ENCODE results near the gene ADGRF3.
"Not testable (repeated sequence)": the region's sequence is repeated elsewhere in the genome, so short reads cannot be mapped to it uniquely, and the experiment has no call there.

Gene ADGRF3

GRCh38 chr2:26290001-26290400 lies 56.6 kb downstream of the ADGRF3 start:
- H3K4me3 ChIP-seq (ENCODE audit: low read length): no peak overlapping the region
- DNase-seq (ENCODE audit: low read depth, low spot score): no peak

- H3K4me3 ChIP-seq (ENCODE audit: low read length): no peak overlapping the region
- no peak for DNase-seq (ENCODE audit: low read depth, low spot score)
These were observed 60.7 kb downstream of the ADGRF3 start for GRCh38 chr2:26285931-26286330.

DNA sequence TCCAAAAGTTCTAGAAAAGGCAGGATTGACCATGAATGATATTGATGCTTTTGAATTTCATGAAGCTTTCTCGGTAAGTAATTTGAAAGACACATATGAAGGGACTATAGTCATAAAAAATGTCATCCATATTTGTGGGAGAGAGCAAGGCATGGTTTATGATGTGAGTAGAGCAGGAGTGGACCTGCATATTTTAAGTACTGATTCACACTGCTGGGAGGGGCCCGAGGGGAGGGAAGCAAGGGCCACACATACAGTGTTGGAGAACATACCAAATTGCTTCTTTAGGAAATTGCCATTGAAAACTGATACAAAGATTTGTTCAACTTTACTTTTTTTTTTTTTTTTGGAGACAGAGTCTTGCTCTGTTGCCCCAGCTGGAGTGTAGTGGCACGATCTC lies 62.5 kb downstream of the ADGRF3 start:
- DNase-seq (ENCODE audit: low read depth, low spot score): no peak
- H3K4me3 ChIP-seq (ENCODE audit: low read length): no peak overlapping the region

- no peak for DNase-seq (ENCODE audit: low read depth, low spot score)
- no peak overlapping the region for H3K4me3 ChIP-seq (ENCODE audit: low read length)
These were observed 63.0 kb downstream of the ADGRF3 start for GRCh38 chr2:26283606-26284005.

DNA sequence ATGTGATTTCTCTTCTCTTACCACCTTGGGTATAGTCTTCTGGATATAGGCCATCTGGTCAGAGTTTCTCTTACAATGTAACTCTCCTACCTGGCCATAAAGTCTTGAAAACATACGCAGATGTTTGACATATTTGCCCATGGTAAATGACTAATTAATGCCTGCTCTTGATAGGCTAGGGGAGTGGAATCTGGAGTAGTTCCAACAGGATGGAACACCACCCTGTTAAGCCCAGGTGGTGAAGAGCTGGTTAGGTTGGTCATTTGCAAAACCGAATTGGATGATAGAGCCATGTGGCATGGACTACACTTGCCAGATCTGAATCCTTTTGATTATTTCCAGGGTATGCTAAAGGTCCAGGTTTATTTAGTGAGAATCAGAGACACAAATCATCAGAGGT lies 65.4 kb downstream of the ADGRF3 start:
- no peak overlapping the region for H3K4me3 ChIP-seq (ENCODE audit: low read length)
- DNase-seq (ENCODE audit: low read depth, low spot score): no peak

DNA sequence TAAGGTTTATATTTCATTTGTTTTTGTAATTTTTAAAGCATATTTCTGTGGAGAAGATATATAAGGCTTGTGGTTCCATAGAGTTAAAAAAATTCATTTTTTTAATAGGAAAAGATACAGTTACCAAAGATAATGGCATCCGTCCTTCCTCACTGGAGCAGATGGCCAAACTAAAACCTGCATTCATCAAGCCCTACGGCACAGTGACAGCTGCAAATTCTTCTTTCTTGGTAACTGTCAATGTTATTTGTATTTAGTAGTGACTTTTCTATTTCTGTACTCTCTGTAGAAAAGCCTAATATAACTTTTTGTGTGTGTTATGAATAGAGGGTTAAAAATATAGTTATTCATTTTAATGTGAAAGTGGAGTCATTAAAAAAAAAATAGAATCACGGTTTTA lies 66.7 kb downstream of the ADGRF3 start:
- H3K4me3 ChIP-seq (ENCODE audit: low read length): no peak overlapping the region
- no peak for DNase-seq (ENCODE audit: low read depth, low spot score)

DNA sequence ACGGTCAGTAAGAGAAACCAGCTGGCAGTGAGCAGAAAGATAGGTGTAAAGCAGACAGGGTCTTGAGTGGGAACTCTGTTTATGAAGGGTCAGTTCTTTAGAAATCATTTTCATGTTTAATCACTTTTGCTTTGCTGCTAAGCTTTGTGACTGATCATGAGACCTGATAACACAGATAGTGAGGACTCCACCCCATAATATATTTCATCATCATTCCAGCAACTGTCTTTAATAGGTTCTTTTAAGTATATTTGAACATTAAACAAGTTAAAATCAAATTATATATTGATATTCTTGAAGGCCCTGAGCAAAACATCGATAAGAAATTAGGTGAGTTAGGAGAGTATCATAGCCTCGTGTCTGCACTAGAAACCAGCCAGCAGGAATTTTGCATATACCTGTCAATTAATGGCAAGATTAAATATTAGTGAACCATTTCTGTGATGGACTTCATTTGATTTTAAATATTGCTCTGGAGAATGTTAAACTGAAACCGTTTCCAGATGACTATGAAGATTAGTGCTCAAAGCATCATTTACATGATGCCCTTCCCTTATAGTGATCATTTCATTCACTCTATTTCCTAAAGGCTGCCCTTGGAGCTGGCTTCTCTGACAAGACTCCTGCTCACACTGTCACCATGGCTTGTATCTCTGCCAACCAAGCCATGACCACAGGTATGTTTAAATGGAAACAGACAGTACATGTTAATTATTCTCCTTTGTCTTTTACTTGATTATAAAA lies 69.9 kb downstream of the ADGRF3 start:
- no peak for DNase-seq (ENCODE audit: low read depth, low spot score)
- H3K4me3 ChIP-seq (ENCODE audit: low read length): no peak overlapping the region

GRCh38 chr2:26274058-26274613 lies 72.5 kb downstream of the ADGRF3 start:
- no peak overlapping the region for H3K4me3 ChIP-seq (ENCODE audit: low read length)
- no peak for DNase-seq (ENCODE audit: low read depth, low spot score)

DNA sequence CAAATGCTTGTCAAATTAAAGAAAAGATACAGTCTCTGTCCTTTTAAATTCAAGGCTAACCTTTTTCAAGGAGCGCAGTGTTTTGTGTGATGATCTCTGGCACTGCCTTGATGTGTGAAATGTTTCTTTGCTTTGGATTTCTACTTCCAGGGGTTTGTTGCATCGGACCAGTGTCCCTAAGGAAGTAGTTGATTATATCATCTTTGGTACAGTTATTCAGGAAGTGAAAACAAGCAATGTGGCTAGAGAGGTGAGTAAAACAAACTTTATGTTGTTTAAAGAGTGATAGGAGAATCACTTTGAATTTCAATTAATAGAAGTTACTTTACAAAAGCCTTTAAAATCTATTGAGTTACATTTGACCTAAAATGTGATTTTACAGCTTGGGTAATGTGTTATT lies 73.1 kb downstream of the ADGRF3 start:
- no peak overlapping the region for H3K4me3 ChIP-seq (ENCODE audit: low read length)
- no peak for DNase-seq (ENCODE audit: low read depth, low spot score)

DNA sequence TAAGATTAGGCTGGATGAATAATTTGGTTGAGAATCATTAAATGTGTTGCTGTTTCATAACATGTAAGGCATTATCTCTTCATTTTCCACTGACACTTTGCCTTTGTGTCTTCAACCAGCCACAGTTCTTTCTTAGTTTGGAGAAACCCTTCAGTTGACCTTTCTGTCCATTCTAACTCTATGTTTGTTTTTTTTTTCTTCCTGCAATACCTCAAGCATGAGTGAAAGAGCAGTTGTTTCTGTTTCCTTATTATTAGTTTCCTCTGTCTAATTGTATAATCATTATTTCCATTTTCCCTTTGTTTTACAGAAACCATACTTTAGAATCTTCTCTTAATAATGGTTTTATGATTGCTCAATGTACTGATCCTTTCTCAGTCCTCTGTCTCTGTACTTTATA lies 76.2 kb downstream of the ADGRF3 start:
- no peak for DNase-seq (ENCODE audit: low read depth, low spot score)
- no peak overlapping the region for H3K4me3 ChIP-seq (ENCODE audit: low read length)

DNA sequence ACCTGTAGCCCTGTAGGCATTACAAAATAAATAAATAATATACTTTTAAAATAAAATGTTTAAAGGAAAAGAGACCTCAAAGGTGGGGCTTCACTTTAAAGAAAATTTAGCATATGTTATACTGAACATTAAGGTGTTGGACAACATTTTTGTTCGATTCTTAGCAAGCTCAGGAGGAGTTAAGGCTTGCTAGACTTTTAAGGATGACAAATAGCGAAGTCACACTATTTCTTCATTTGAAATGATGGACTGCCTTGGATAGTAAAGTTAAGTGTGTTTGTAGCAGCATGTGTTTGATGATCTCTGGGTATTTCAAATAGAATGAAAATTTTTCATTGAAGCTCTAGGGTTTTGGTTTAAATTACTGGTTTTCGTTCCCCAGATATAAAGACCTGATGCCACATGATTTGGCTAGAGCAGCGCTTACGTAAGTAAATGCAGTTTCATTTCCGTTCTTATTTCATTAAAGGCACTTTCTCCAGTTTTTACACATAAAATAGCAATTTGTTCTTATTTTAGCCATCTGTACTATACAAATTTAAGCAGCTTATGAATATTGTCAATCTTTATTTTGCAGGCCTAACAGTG lies 76.9 kb downstream of the ADGRF3 start:
- no peak for DNase-seq (ENCODE audit: low read depth, low spot score)
- no peak overlapping the region for H3K4me3 ChIP-seq (ENCODE audit: low read length)

DNA sequence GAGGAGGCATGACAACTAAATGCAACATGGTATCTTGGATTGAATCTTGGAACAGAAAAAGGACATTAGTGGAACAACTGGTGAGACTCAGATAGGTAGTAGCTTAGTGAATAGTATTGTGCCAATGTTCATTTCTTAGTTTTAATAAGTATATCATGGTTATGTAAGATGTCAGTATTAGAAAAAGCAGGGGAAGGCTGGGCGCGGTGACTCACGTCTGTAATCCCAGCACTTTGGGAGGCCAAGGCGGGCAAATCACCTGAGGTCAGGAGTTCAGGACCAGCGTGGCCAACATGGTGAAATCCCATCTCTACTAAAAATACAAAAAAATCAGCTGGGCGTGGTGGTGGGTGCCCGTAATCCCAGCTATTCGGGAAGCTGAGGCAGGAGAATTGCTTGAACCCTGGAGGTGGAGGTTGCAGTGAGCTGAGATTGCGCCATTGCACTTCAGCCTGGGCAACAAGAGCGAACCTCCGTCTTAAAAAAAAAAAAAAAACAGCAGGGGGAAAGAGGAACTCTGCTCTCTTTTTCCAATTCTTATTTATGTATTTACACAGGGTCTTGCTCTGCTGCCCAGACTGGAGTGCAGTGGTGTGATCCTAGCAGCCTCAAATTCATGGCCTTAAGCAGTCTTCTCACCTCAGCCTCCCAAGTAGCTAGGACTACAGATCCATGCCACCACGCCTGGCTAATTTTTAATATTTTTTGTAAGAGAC lies 77.8 kb downstream of the ADGRF3 start:
- DNase-seq (ENCODE audit: low read depth, low spot score); H3K4me3 ChIP-seq (ENCODE audit: low read length): not testable (repeated sequence)

- H3K4me3 ChIP-seq (ENCODE audit: low read length): no peak overlapping the region
- DNase-seq (ENCODE audit: low read depth, low spot score): no peak
These were observed 78.4 kb downstream of the ADGRF3 start for GRCh38 chr2:26268213-26268612.

GRCh38 chr2:26258836-26259235 lies 87.8 kb downstream of the ADGRF3 start:
- not testable (repeated sequence) for H3K4me3 ChIP-seq (ENCODE audit: low read length); DNase-seq (ENCODE audit: low read depth, low spot score)
